ENCODE results near the gene PSME3IP1.

PSME3IP1 gene

GRCh38 chr16:57143149-57143921 is 42.5 kb downstream of the PSME3IP1 start:
- DNase-seq = no peak

- no peak for DNase-seq
Observed at GRCh38 chr16:57141822-57142631, 43.8 kb downstream of the PSME3IP1 start.

GRCh38 chr16:57140931-57141668 is 44.7 kb downstream of the PSME3IP1 start:
- DNase-seq = no peak

GRCh38 chr16:57138281-57138935 is 47.4 kb downstream of the PSME3IP1 start:
- DNase-seq = no peak

GRCh38 chr16:57137566-57138273 is 48.1 kb downstream of the PSME3IP1 start:
- DNase-seq = no peak

- no peak for DNase-seq
Observed at GRCh38 chr16:57137043-57137442, 48.8 kb downstream of the PSME3IP1 start.

- DNase-seq = no peak
Observed at GRCh38 chr16:57134982-57135381, 50.9 kb downstream of the PSME3IP1 start.

GRCh38 chr16:57133886-57134285 is 52.0 kb downstream of the PSME3IP1 start:
- no peak for DNase-seq

GRCh38 chr16:57133031-57133430 is 52.8 kb downstream of the PSME3IP1 start:
- DNase-seq = no peak

- DNase-seq = no peak
Observed at GRCh38 chr16:57132470-57132869, 53.4 kb downstream of the PSME3IP1 start.

- no peak for DNase-seq
Observed at GRCh38 chr16:57131351-57131970, 54.4 kb downstream of the PSME3IP1 start.

- DNase-seq = no peak
Observed at GRCh38 chr16:57130950-57131321, 54.9 kb downstream of the PSME3IP1 start.

GRCh38 chr16:57128771-57129389 is 57.0 kb downstream of the PSME3IP1 start:
- no peak for DNase-seq

GRCh38 chr16:57127836-57128235 is 58.0 kb downstream of the PSME3IP1 start:
- no peak for DNase-seq

GRCh38 chr16:57127037-57127763 is 58.6 kb downstream of the PSME3IP1 start:
- DNase-seq = no peak

GRCh38 chr16:57126411-57126810 is 59.4 kb downstream of the PSME3IP1 start:
- DNase-seq = no peak

GRCh38 chr16:57125969-57126368 is 59.9 kb downstream of the PSME3IP1 start:
- no peak for DNase-seq

- no peak for DNase-seq
Observed at GRCh38 chr16:57125376-57125775, 60.5 kb downstream of the PSME3IP1 start.

GRCh38 chr16:57123974-57124674 is 61.7 kb downstream of the PSME3IP1 start:
- DNase-seq = no peak
